Measurements from ENCODE around the gene CCM2L.

The CCM2L gene

GRCh38 chr20:31992086-31992485 is 18.2 kb upstream of the CCM2L start:
- DNase-seq (ENCODE audit: low read depth in 2 of 2), result no peak

- DNase-seq (ENCODE audit: low read depth in 2 of 2), result no peak
Observed at GRCh38 chr20:31996996-31997395, 13.2 kb upstream of the CCM2L start.

- DNase-seq (ENCODE audit: low read depth in 2 of 2), result no peak
Observed at GRCh38 chr20:31998246-31998645, 12.0 kb upstream of the CCM2L start.

- DNase-seq (ENCODE audit: low read depth in 2 of 2), result no peak
Observed at GRCh38 chr20:32003325-32003724, 6.9 kb upstream of the CCM2L start.

- DNase-seq (ENCODE audit: low read depth in 2 of 2), result no peak
Observed at GRCh38 chr20:32004963-32005362, 5.3 kb upstream of the CCM2L start.

- no peak for DNase-seq (ENCODE audit: low read depth in 2 of 2)
Observed at GRCh38 chr20:32006053-32006452, 4.2 kb upstream of the CCM2L start.

- no peak for DNase-seq (ENCODE audit: low read depth in 2 of 2)
Observed at GRCh38 chr20:32006841-32007786, 3.1 kb upstream of the CCM2L start.

- DNase-seq (ENCODE audit: low read depth in 2 of 2), result no peak
Observed at GRCh38 chr20:32007787-32008616, 2.2 kb upstream of the CCM2L start.

GRCh38 chr20:32009564-32009963 is 674 bp upstream of the CCM2L start:
- DNase-seq (ENCODE audit: low read depth in 2 of 2), result no peak

GRCh38 chr20:32010666-32011065 is 428 bp downstream of the CCM2L start:
- no peak for DNase-seq (ENCODE audit: low read depth in 2 of 2)

GRCh38 chr20:32012159-32012688 is 2.0 kb downstream of the CCM2L start:
- no peak for DNase-seq (ENCODE audit: low read depth in 2 of 2)

GRCh38 chr20:32013326-32013725 is 3.1 kb downstream of the CCM2L start:
- no peak for DNase-seq (ENCODE audit: low read depth in 2 of 2)

GRCh38 chr20:32017711-32018251 is 7.5 kb downstream of the CCM2L start:
- DNase-seq (ENCODE audit: low read depth in 2 of 2), result no peak

GRCh38 chr20:32018269-32019155 is 8.3 kb downstream of the CCM2L start:
- peak; percentile 20 to 46 for DNase-seq (ENCODE audit: low read depth in 2 of 2)

GRCh38 chr20:32019156-32019510 is 8.9 kb downstream of the CCM2L start:
- no peak for DNase-seq (ENCODE audit: low read depth in 2 of 2)

- no peak for DNase-seq (ENCODE audit: low read depth in 2 of 2)
Observed at GRCh38 chr20:32019563-32020463, 9.6 kb downstream of the CCM2L start.

GRCh38 chr20:32021091-32021490 is 10.9 kb downstream of the CCM2L start:
- DNase-seq (ENCODE audit: low read depth in 2 of 2), result no peak

- no peak for DNase-seq (ENCODE audit: low read depth in 2 of 2)
Observed at GRCh38 chr20:32024683-32025295, 14.6 kb downstream of the CCM2L start.

- no peak for DNase-seq (ENCODE audit: low read depth in 2 of 2)
Observed at GRCh38 chr20:32027643-32028042, 17.4 kb downstream of the CCM2L start.
